HEK293 (cell line): Measurements from ENCODE around the gene GPR148.

Experiments used
- ZNF146 ChIP-seq: fragments of 450-650 bp; formaldehyde crosslinking; IDR thresholded peaks from 2 replicates; pipeline ENCODE4 v1.5.1; 2016; ENCODE audit warnings: missing biosample characterization, missing genetic modification characterization

Gene GPR148

GRCh38 chr2:130778781-130779180, 49.9 kb downstream of the GPR148 start (continued):
- no peak for TF ChIP-seq ZNF146 (tag by site-specific recombination)
- TF ChIP-seq, all 188 proteins: peak for 0
